IPS DF 19.7 (cell line): ENCODE data around the gene LCLAT1.
A peak's percentile ranks its signal among the peaks of the same experiment; 100 is the strongest.
"Not testable (repeated sequence)": the region's sequence is repeated elsewhere in the genome, so short reads cannot be mapped to it uniquely, and the experiment has no call there.

Experiments
- DNase-seq: peaks from one replicate; pipeline ENCODE4 v3.0.0-alpha.2; 2013; ENCODE audit warnings: low read depth, low spot score

The LCLAT1 gene

GRCh38 chr2:30590407-30590806 is 143.4 kb downstream of the LCLAT1 start:
- no peak for DNase-seq

GRCh38 chr2:30591186-30591585 is 144.1 kb downstream of the LCLAT1 start:
- DNase-seq = no peak

- DNase-seq = no peak
Measured at GRCh38 chr2:30601375-30601774, 154.3 kb downstream of the LCLAT1 start.

GRCh38 chr2:30605197-30605596 is 158.2 kb downstream of the LCLAT1 start:
- no peak for DNase-seq

- DNase-seq = no peak
Measured at GRCh38 chr2:30608643-30609042, 161.6 kb downstream of the LCLAT1 start.

- no peak for DNase-seq
Measured at GRCh38 chr2:30611583-30611982, 164.5 kb downstream of the LCLAT1 start.

- no peak for DNase-seq
Measured at GRCh38 chr2:30612371-30612770, 165.3 kb downstream of the LCLAT1 start.

- no peak for DNase-seq
Measured at GRCh38 chr2:30613001-30613400, 166.0 kb downstream of the LCLAT1 start.

GRCh38 chr2:30614227-30614626 is 167.2 kb downstream of the LCLAT1 start:
- not testable (repeated sequence) for DNase-seq

GRCh38 chr2:30615926-30616325 is 168.9 kb downstream of the LCLAT1 start:
- no peak for DNase-seq

GRCh38 chr2:30620102-30620501 is 173.1 kb downstream of the LCLAT1 start:
- DNase-seq = no peak

- DNase-seq = no peak
Measured at GRCh38 chr2:30621836-30622235, 174.8 kb downstream of the LCLAT1 start.

- no peak for DNase-seq
Measured at GRCh38 chr2:30622452-30622851, 175.4 kb downstream of the LCLAT1 start.

- no peak for DNase-seq
Measured at GRCh38 chr2:30625276-30625675, 178.2 kb downstream of the LCLAT1 start.

- no peak for DNase-seq
Measured at GRCh38 chr2:30625701-30626100, 178.7 kb downstream of the LCLAT1 start.

GRCh38 chr2:30626397-30626796 is 179.4 kb downstream of the LCLAT1 start:
- no peak for DNase-seq

GRCh38 chr2:30627151-30627550 is 180.1 kb downstream of the LCLAT1 start:
- DNase-seq = peak; percentile 33

- no peak for DNase-seq
Measured at GRCh38 chr2:30628341-30628740, 181.3 kb downstream of the LCLAT1 start.

GRCh38 chr2:30629866-30630265 is 182.8 kb downstream of the LCLAT1 start:
- DNase-seq = no peak

- no peak for DNase-seq
Measured at GRCh38 chr2:30631051-30631671, 184.1 kb downstream of the LCLAT1 start.

GRCh38 chr2:30633039-30633438 is 186.0 kb downstream of the LCLAT1 start:
- DNase-seq = no peak

GRCh38 chr2:30636311-30636710 is 189.3 kb downstream of the LCLAT1 start:
- DNase-seq = no peak

GRCh38 chr2:30639836-30640235 is 192.8 kb downstream of the LCLAT1 start:
- no peak for DNase-seq

- DNase-seq = no peak
Measured at GRCh38 chr2:30641765-30642345, 194.8 kb downstream of the LCLAT1 start.
